ENCODE data around the gene HERPUD1. TPM values are rescaled to one million over a fixed set of nuclear protein-coding genes. Genes with fewer than 3 reads are reported as not detected.

Gene HERPUD1
- total RNA-seq, 2 experiments from 2014 or later: 159 TPM

DNA sequence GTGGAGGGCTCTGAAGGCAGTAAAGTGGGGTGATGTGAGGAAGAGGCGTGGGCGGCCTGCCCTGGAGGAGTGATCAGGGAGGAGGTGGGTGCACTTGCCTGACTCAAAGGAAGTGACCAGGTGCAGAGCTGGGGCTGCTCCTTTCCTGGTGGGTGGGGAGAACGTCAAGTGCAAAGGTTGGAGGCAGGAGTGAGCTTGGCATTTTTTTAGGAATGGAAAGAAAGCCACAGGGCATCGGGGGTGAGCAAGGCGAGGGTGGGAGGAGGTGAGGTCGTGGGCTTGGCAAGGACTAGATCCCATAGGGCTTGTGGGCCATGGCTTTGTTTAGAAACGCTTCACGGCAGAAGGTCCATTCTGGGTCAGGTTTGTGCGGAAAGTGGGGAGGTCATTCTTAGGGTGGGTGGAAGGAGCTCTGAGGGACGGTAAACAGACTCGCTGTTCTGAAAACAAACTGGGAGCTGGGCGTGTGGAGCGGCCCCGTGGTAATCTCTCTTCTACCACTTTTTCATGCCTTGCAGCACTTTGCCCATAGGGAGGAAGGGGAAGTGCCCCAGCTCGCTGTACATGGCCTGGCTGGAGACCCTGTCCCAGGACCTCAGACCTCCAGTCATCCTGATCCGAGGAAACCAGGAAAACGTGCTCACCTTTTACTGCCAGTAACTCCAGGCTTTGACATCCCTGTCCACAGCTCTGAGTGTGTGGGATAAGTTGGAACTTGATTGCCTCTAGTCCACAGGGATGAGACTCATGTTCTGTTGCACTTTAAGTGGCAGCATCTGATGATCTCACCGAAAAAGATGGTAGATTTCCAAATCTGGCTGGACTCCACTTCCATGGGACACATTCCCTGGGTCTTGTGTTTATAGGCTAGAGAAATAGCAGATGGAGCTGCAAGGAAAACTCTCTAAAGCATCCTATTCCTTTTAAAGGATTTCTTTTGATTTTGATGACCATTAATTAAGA lies 18.9 kb upstream of the HERPUD1 start:
- no peak for DNase-seq
- ChIA-PET CTCF (interaction anchor here (1.3 kb wide), 1 partner anchor 51 kb away, joined by 4 read pairs; no protein-coding TSS in a partner anchor), POLR2A (interaction anchor here (4.2 kb wide), 1 partner anchor 19 kb away, joined by 27 read pairs; the partner anchor contains the start of gene HERPUD1)
- no peaks in the 10 kb centered on the region for H3K9me3 Mint-ChIP-seq
- no peaks in the 10 kb centered on the region for H3K36me3 Mint-ChIP-seq
- intact Hi-C loops (cut with micrococcal nuclease): no loop called here
- H3K27me3 Mint-ChIP-seq: no peaks in the 10 kb centered on the region
- H3K27ac Mint-ChIP-seq: no peak overlapping the region
- peaks cover 41% of the 10 kb centered on the region for H3K4me1 Mint-ChIP-seq (ENCODE audit: low read depth)
- no peak overlapping the region for H3K4me3 Mint-ChIP-seq

DNA sequence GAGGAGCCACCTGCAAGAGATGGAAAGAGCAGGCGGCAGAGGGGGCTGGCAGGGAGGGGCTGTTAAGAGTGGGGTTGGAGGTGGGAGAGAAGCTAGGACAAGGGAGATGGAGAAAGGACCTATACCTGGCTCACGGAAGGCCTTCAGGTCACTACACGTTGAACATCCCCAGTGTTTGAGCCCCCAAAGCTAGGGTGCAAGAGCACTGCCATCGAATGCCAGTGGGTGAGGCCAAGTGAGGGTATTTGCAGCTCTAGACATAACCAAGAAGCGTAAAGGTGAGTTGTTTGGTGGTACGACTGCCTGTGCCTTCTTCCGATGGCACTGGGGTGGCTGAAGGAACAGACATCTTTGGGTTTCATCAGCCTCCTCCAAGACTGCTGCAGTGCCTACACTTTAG lies 17.0 kb upstream of the HERPUD1 start:
- H3K4me1 Mint-ChIP-seq (ENCODE audit: low read depth): peaks cover 51% of the 10 kb centered on the region

DNA sequence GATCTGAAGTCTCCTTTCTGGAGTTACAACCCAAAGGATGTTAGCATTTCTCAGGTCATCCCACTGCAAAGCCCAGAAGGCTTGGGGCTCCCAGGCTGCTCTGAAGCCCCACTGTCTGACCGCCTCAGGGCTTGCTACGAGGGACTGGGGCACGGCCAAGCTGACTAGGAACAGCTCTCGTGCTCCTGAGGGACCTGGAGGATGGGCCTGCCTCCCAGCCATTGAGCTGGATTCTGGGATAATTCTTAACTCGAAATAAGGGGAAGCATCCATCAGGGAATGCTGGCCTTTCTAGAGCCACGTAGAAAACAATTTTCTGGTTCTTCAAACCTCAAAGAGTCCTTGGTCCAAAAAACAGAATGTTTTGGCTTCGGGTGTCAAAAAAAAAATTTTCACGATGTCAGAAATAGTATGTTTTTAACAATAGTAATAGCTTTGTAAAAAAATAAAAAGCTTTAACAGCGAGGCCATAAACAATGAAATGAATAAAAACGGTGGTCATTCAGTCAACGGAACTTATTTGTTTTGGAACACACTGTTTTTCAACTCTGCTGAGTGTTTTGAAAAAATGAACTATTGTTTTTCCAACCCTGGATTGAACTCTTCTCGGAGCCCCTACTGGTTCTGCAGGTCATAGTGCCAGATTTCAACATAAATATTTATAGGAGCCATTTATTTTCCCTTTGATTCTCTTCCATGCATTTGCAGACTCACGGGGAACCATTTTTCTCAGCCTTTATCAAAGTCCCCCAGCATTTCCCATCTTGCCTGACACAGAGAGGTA lies 16.4 kb upstream of the HERPUD1 start:
- DNase-seq: no peak
- peaks cover 46% of the 10 kb centered on the region for H3K4me1 Mint-ChIP-seq (ENCODE audit: low read depth)
- no peaks in the 10 kb centered on the region for H3K27me3 Mint-ChIP-seq
- POLR2A ChIA-PET: interaction anchor here (6.2 kb wide), 1 partner anchor 15 kb away, joined by 54 read pairs; the partner anchor contains the start of gene HERPUD1
- H3K9me3 Mint-ChIP-seq: no peaks in the 10 kb centered on the region
- intact Hi-C loops (cut with micrococcal nuclease): loop anchor here (2.0 to 5.0 kb wide), 2 partner anchors 29 to 53 kb away; no protein-coding TSS in a partner anchor
- H3K27ac Mint-ChIP-seq: no peak overlapping the region
- H3K4me3 Mint-ChIP-seq: no peak overlapping the region
- no peaks in the 10 kb centered on the region for H3K36me3 Mint-ChIP-seq
- CTCF ChIA-PET: interaction anchor here (0.7 kb wide), 1 partner anchor 49 kb away, joined by 4 read pairs; no protein-coding TSS in a partner anchor

More for the DNA sequence above, 17.0 kb upstream of the HERPUD1 start:
- H3K27ac Mint-ChIP-seq: no peak overlapping the region
- no peak overlapping the region for H3K4me3 Mint-ChIP-seq
- H3K36me3 Mint-ChIP-seq: no peaks in the 10 kb centered on the region
- ChIA-PET CTCF (no interaction called here), POLR2A (interaction anchor here (6.2 kb wide), 1 partner anchor 16 kb away, joined by 54 read pairs; the partner anchor contains the start of gene HERPUD1)
- no peak for DNase-seq
- no peaks in the 10 kb centered on the region for H3K27me3 Mint-ChIP-seq
- H3K9me3 Mint-ChIP-seq: no peaks in the 10 kb centered on the region
- intact Hi-C loops (cut with micrococcal nuclease): loop anchor here (5.0 kb wide), 1 partner anchor 53 kb away; no protein-coding TSS in a partner anchor

DNA sequence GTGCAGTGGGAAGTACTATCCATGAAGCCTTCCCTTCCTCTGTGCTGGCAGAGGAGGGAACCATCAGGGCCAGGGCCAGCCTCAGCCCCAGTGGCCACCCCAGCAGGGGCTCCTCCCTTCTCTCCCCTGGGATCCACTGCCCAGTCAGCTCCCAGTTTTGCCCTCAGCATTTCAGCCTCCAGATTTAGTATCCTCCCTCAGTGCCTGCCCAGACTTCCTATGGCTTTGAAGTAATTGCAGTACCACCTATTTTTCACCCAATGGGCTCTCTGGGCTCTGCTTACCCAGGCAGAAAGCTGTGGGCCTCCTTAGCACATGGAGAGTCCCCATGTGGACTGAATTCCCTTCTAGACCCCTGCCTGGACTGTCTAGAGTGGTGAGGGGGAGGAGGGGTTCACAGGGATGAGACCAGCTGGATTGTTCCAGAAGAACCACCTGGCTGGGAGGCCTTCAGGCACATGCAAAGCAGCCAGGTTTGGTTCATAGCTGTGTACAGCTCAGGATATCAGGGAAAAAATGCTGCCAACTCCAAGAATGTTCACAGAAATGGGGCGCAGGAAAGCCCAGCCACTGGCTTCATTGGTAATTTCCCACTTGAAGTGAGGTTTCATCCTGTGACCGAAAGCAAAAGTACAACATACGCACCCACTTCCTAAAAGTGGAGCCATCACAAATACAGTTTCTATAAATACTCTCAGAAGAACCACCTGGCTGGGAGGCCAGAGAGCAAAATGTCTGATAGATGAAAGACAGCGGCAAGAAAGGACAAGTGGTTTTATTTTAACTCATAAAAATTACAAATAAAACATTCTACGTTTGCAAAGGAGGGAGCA lies 15.2 kb upstream of the HERPUD1 start:
- ChIA-PET CTCF (interaction anchor here (0.7 kb wide), 1 partner anchor 49 kb away, joined by 3 read pairs; no protein-coding TSS in a partner anchor), POLR2A (interaction anchor here (6.2 kb wide), 1 partner anchor 14 kb away, joined by 54 read pairs; the partner anchor contains the start of gene HERPUD1)
- Mint-ChIP-seq H3K4me3 (peak overlapping the region; percentile 2), H3K9me3 (no peaks in the 10 kb centered on the region), H3K27me3 (no peaks in the 10 kb centered on the region), H3K27ac (peak overlapping the region; percentile 46), H3K36me3 (no peaks in the 10 kb centered on the region), H3K4me1 (ENCODE audit: low read depth) (peaks cover 36% of the 10 kb centered on the region)
- intact Hi-C loops (cut with micrococcal nuclease): loop anchor here (1.0 to 5.0 kb wide), 3 partner anchors 16 to 54 kb away; partner anchors contain the start of gene HERPUD1
- DNase-seq: peak; percentile 57

DNA sequence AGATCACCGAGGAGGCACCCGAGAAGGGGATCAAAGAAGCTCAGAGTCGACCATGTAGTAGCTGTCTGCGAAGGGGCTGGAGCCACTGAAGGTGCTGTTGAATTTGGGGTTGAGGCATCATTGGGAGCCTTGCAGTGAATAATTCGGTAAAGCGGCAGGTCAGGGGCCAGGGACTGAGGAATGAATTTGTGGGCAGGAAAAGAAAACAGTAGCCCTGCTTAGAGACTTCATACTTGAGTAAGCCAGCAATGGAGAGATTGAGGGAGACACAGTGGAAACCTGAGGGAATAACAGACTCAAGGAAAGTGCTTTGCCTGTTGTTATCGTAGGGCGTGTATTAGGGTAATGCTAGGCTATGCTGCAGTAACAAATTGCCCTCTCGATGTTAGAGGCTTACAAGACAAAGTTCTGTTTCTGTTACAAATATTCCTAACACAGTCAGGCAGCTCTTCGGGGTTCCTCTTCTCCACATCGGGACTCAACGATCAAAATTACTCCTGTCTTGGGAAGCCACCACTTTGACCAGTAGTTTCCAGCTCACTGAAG lies 13.4 kb upstream of the HERPUD1 start:
- CTCF ChIA-PET: no interaction called here
- POLR2A ChIA-PET: interaction anchor here (0.9 to 6.2 kb wide), 2 partner anchors 12 to 80 kb away, joined by 3 to 54 read pairs; partner anchors contain the start of gene HERPUD1

DNA sequence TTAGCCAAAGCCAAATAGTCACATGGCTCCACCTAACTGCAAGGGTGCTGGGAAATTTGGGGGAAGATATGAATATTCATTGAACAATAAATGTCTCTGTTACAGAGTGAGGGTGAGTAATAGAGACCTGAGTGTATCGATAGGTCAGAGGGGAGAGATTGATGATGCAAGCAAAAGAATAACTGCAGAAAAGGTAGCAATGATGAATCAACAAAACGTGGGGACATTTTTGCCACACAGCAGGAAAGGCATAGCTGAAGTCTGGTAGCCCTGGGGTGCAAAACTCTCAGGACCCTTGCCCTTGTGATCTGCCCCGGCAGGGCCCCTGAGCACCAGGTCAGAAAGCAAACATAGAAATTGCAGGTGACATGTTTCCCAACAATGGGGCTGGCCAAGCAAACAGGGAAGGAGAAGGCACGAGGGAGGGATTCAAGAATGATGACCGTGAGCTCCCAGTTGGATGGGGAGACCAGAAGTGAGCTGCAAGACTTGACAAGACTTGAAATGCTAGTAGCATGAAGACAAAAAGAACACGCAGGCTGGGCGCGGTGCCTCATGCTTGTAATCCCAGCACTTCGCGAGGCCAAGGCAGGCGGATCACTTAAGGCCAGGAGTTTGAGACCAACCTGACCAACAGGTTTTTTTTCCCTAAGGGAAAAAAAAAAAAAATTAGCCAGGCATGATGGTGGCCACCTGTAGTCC lies 12.7 kb upstream of the HERPUD1 start:
- no peak for DNase-seq

More for the DNA sequence above, 13.4 kb upstream of the HERPUD1 start:
- no peaks in the 10 kb centered on the region for H3K36me3 Mint-ChIP-seq
- no peaks in the 10 kb centered on the region for H3K27me3 Mint-ChIP-seq
- peaks cover 29% of the 10 kb centered on the region for H3K4me1 Mint-ChIP-seq (ENCODE audit: low read depth)
- H3K4me3 Mint-ChIP-seq: no peak overlapping the region
- no peak for DNase-seq
- peak overlapping the region; percentile 20 for H3K27ac Mint-ChIP-seq
- intact Hi-C loops (cut with micrococcal nuclease): loop anchor here (5.0 kb wide), 1 partner anchor 56 kb away; no protein-coding TSS in a partner anchor
- H3K9me3 Mint-ChIP-seq: no peaks in the 10 kb centered on the region

DNA sequence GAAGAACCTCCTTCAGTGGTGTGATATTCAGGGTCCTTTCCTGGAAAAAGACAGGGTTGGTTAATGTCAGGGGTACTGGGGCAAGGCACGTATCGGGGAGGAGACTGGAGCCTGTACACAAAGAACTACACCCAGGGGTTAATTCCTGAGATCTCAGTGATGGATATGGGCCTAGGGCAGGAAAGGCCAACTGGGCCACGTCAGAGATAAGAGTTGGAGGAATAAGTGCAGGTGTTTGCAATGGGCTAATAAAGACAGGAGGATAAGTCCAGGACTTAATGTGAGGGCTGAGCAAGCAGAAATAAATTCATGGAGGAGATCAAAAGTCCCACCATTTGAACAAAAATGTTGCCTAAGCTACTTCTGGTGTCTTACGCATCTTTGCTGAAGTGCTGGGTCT lies 10.4 kb upstream of the HERPUD1 start:
- no peak overlapping the region for H3K4me3 Mint-ChIP-seq
- no peaks in the 10 kb centered on the region for H3K36me3 Mint-ChIP-seq
- DNase-seq: no peak
- POLR2A ChIA-PET: no interaction called here
- CTCF ChIA-PET: no interaction called here
- no peak overlapping the region for H3K27ac Mint-ChIP-seq
- intact Hi-C loops (cut with micrococcal nuclease): no loop called here
- H3K4me1 Mint-ChIP-seq (ENCODE audit: low read depth): peaks cover 28% of the 10 kb centered on the region
- H3K27me3 Mint-ChIP-seq: no peaks in the 10 kb centered on the region
- no peaks in the 10 kb centered on the region for H3K9me3 Mint-ChIP-seq

More for the DNA sequence above, 12.7 kb upstream of the HERPUD1 start:
- Mint-ChIP-seq H3K27me3 (no peaks in the 10 kb centered on the region), H3K4me3 (no peak overlapping the region), H3K36me3 (no peaks in the 10 kb centered on the region), H3K9me3 (no peaks in the 10 kb centered on the region), H3K4me1 (ENCODE audit: low read depth) (peaks cover 29% of the 10 kb centered on the region), H3K27ac (no peak overlapping the region)
- ChIA-PET POLR2A (interaction anchor here (6.2 kb wide), 1 partner anchor 12 kb away, joined by 54 read pairs; the partner anchor contains the start of gene HERPUD1), CTCF (interaction anchor here (1.1 kb wide), 1 partner anchor 53 kb away, joined by 4 read pairs; no protein-coding TSS in a partner anchor)
- intact Hi-C loops (cut with micrococcal nuclease): loop anchor here (5.0 kb wide), 1 partner anchor 57 kb away; no protein-coding TSS in a partner anchor

DNA sequence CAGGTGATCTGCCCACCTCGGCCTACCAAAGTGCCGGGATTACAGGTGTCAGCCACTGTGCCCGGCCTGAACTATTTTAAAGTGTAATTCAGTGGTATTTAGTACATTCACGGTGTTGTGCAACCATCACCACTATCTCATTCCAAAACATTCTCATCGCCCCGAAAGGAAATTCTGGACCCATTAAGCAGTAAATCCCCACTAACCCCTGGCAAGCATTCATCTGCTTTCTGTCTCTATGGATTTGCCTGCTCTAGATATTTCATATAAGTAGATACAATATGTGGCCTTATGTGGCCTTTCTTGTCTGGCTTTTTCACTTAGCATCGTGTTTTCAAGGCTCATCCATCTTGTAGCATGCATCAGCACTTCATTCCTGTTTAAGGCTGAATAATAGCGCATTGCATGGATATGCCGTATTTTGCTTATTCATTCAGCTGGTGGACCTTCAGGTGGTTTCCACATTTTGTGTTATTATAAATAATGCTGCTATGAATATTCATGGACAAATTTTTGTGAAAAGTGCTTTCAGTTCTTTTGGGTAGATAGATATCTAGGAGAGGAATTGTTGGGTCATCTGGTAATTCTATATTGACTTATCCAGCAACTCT lies 8.4 kb upstream of the HERPUD1 start:
- H3K36me3 Mint-ChIP-seq: no peaks in the 10 kb centered on the region
- no peak for DNase-seq
- intact Hi-C loops (cut with micrococcal nuclease): no loop called here
- no peaks in the 10 kb centered on the region for H3K27me3 Mint-ChIP-seq
- ChIA-PET POLR2A (no interaction called here), CTCF (no interaction called here)
- H3K27ac Mint-ChIP-seq: no peak overlapping the region
- peaks cover 11% of the 10 kb centered on the region for H3K4me1 Mint-ChIP-seq (ENCODE audit: low read depth)
- H3K9me3 Mint-ChIP-seq: no peaks in the 10 kb centered on the region
- H3K4me3 Mint-ChIP-seq: no peak overlapping the region

DNA sequence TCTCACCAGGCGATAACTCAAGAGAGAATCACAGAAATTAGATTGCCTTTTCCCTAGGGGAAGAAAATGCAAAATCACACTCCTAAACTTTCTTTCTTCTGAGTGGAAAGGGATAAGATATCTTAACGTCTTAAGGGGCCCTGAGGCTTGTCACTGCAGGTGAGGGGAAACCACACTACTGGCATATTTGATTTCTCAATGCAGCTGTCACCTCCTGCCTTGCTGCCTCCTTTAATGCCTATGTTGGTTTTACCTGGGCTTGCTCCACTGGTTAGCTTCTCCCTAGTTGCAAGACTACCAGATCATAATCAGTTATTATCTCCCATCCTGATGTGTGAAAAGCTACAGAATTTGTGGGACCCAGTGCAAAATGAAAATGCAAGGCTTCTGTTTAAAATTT lies 4.5 kb upstream of the HERPUD1 start:
- POLR2A ChIA-PET: no interaction called here
- no peak overlapping the region for H3K4me3 Mint-ChIP-seq
- CTCF ChIA-PET: interaction anchor here (0.6 to 0.9 kb wide), 2 partner anchors 10 to 407 kb away, joined by 3 read pairs; no protein-coding TSS in a partner anchor
- intact Hi-C loops (cut with micrococcal nuclease): no loop called here
- no peaks in the 10 kb centered on the region for H3K27me3 Mint-ChIP-seq
- H3K9me3 Mint-ChIP-seq: no peaks in the 10 kb centered on the region
- DNase-seq: no peak
- peaks cover 5% of the 10 kb centered on the region for H3K36me3 Mint-ChIP-seq
- H3K4me1 Mint-ChIP-seq (ENCODE audit: low read depth): peaks cover 14% of the 10 kb centered on the region
- H3K27ac Mint-ChIP-seq: no peak overlapping the region

DNA sequence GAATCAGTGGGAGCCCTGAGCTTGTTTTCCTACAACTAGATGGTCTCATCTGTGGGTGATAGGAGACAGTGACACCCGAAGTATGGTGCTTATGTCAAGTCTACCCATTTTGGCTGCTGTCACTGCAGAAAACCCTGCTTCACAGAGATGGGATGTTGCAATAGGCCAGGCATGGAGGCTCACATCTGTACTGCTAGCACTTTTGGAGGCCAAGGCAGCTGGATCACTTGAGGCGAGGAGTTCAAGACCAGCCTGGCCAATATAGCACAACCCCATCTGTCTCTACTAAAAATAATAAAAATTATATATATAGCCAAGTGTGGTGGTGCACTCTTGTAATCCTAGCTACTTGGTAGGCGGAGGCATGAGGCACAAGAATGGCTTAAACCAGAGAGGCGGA lies 2.3 kb upstream of the HERPUD1 start:
- no peak for DNase-seq

More for the DNA sequence above, 2.3 kb upstream of the HERPUD1 start:
- Mint-ChIP-seq H3K36me3 (peaks cover 25% of the 10 kb centered on the region), H3K9me3 (no peaks in the 10 kb centered on the region), H3K4me3 (no peak overlapping the region), H3K27ac (no peak overlapping the region), H3K4me1 (ENCODE audit: low read depth) (peaks cover 18% of the 10 kb centered on the region), H3K27me3 (no peaks in the 10 kb centered on the region)
- intact Hi-C loops (cut with micrococcal nuclease): loop anchor here (2.0 to 5.0 kb wide), 3 partner anchors 15 to 477 kb away; partner anchors contain the start of genes NUDT21, NUP93 and OGFOD1
- POLR2A ChIA-PET: interaction anchor here (1.1 to 3.7 kb wide), 2 partner anchors 11 to 60 kb away, joined by 3 to 54 read pairs; partner anchors contain the start of gene NLRC5
- CTCF ChIA-PET: interaction anchor here (0.5 to 2.2 kb wide), 3 partner anchors 62 to 495 kb away, joined by 3 to 11 read pairs (median 5); no protein-coding TSS in a partner anchor

Measured in activated CD4-positive, alpha-beta memory T cell treated with anti-CD3 and anti-CD28 coated beads for 36 hours (primary cell).